GM21786 (cell line): Measurements from ENCODE around the gene SCNN1A.

Experiments used
- ATAC-seq: cut with Tn5 transposase; IDR thresholded peaks from one replicate; pipeline ENCODE4 v1.9.1; 2021; ENCODE audit not compliant: unreplicated experiment

SCNN1A gene

DNA sequence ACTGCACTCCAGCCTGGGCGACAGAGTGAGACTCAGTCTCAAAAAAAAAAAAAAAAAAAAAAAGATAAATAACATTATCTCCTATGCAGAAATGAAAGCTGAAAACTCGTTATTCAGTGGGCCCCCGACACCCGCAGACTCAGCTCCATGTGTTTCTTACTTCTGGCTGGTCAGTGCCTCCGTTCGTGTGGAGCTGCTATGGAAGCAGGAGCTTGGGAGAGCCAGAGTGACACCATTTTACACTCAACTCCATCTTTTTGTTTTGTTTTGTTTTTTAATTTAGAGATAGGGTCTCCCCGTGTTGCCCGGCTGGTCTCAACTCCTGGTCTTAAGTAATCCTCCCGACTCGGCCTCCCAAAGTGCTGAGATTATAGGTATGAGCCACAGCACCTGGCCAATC is 78.2 kb downstream of the SCNN1A start:
- no peak for ATAC-seq
